GM21381 (cell line): Measurements from ENCODE around the gene MINDY3.
"Not testable (repeated sequence)": the region's sequence is repeated elsewhere in the genome, so short reads cannot be mapped to it uniquely, and the experiment has no call there.

Experiments used
- ATAC-seq: cut with Tn5 transposase; IDR thresholded peaks from one replicate; pipeline ENCODE4 v1.9.1; 2021; ENCODE audit warnings: mild to moderate bottlenecking, moderate library complexity; ENCODE audit not compliant: unreplicated experiment

MINDY3 gene

GRCh38 chr10:15781381-15781960, 78.8 kb downstream of the MINDY3 start:
- ATAC-seq, result no peak

GRCh38 chr10:15780353-15781135, 79.8 kb downstream of the MINDY3 start:
- no peak for ATAC-seq

GRCh38 chr10:15775513-15775912, 84.8 kb downstream of the MINDY3 start:
- no peak for ATAC-seq

- ATAC-seq, result not testable (repeated sequence)
Observed at GRCh38 chr10:15774534-15774933, 85.8 kb downstream of the MINDY3 start.

- ATAC-seq, result no peak
Observed at GRCh38 chr10:15764892-15765454, 95.3 kb downstream of the MINDY3 start.

- no peak for ATAC-seq
Observed at GRCh38 chr10:15763006-15763405, 97.3 kb downstream of the MINDY3 start.

GRCh38 chr10:15762239-15762638, 98.1 kb downstream of the MINDY3 start:
- not testable (repeated sequence) for ATAC-seq

- not testable (repeated sequence) for ATAC-seq
Observed at GRCh38 chr10:15761224-15761623, 99.1 kb downstream of the MINDY3 start.

- no peak for ATAC-seq
Observed at GRCh38 chr10:15760681-15761080, 99.6 kb downstream of the MINDY3 start.

- no peak for ATAC-seq
Observed at GRCh38 chr10:15759265-15759664, 101.0 kb downstream of the MINDY3 start.

- ATAC-seq, result no peak
Observed at GRCh38 chr10:15758618-15759017, 101.7 kb downstream of the MINDY3 start.

GRCh38 chr10:15754937-15755336, 105.4 kb downstream of the MINDY3 start:
- ATAC-seq, result no peak

GRCh38 chr10:15751046-15751445, 109.3 kb downstream of the MINDY3 start:
- no peak for ATAC-seq

- ATAC-seq, result no peak
Observed at GRCh38 chr10:15748126-15748525, 112.2 kb downstream of the MINDY3 start.

GRCh38 chr10:15747632-15748031, 112.7 kb downstream of the MINDY3 start:
- no peak for ATAC-seq

GRCh38 chr10:15745751-15746150, 114.6 kb downstream of the MINDY3 start:
- no peak for ATAC-seq

GRCh38 chr10:15744217-15744865, 116.0 kb downstream of the MINDY3 start:
- ATAC-seq, result no peak

- ATAC-seq, result no peak
Observed at GRCh38 chr10:15743443-15743842, 116.9 kb downstream of the MINDY3 start.

- no peak for ATAC-seq
Observed at GRCh38 chr10:15742836-15743235, 117.5 kb downstream of the MINDY3 start.

GRCh38 chr10:15742102-15742501, 118.2 kb downstream of the MINDY3 start:
- ATAC-seq, result no peak

GRCh38 chr10:15741581-15741980, 118.7 kb downstream of the MINDY3 start:
- no peak for ATAC-seq

- no peak for ATAC-seq
Observed at GRCh38 chr10:15740261-15740660, 120.0 kb downstream of the MINDY3 start.
